Aorta (tissue), 5 donors: Measurements from ENCODE around the gene COLQ. TPM values are rescaled to one million over a fixed set of nuclear protein-coding genes. Genes with fewer than 3 reads are reported as not detected.

Experiments used
- ATAC-seq: fragments of 200-7000 bp; cut with Tn5 transposase; one replicate; pipeline ENCODE4 v1.9.1; 2022; ENCODE audit warnings: moderate library complexity; ENCODE audit not compliant: low FRiP score
- DNase-seq, 2 donors: peaks; one replicate each; pipeline ENCODE4 v3.0.0-alpha.2; 2020
- H3K27ac ChIP-seq, 2 donors: one replicate each; pipeline ENCODE4 v1.5.1; 2013; ENCODE audit warnings: low read length in 2 of 2, mild to moderate bottlenecking in 2 of 2, moderate library complexity in 2 of 2, control low read depth in 1 of 2, inconsistent platforms in 1 of 2, low read depth in 1 of 2
- H3K27me3 ChIP-seq, 2 donors: one replicate each; pipeline ENCODE4 v1.6.1; 2013; ENCODE audit warnings: control low read depth in 1 of 2, low read length in 1 of 2, mild to moderate bottlenecking in 1 of 2, moderate library complexity in 1 of 2; ENCODE audit not compliant: insufficient read depth in 2 of 2, control insufficient read depth in 1 of 2
- H3K36me3 ChIP-seq, 2 donors: one replicate each; pipeline ENCODE4 v1.6.1; 2013; ENCODE audit warnings: control low read depth in 1 of 2, low read length in 1 of 2, mild to moderate bottlenecking in 1 of 2; ENCODE audit not compliant: insufficient read depth in 2 of 2, control insufficient read depth in 1 of 2
- H3K4me1 ChIP-seq, 2 donors: one replicate each; pipeline ENCODE4 v1.6.1; 2013; ENCODE audit warnings: low read length in 2 of 2, control low read depth in 1 of 2, mild to moderate bottlenecking in 1 of 2, moderate library complexity in 1 of 2; ENCODE audit not compliant: insufficient read depth in 2 of 2, control insufficient read depth in 1 of 2
- H3K4me3 ChIP-seq, 2 donors: one replicate each; pipeline ENCODE4 v1.5.1; 2013; ENCODE audit warnings: low read length in 2 of 2, control low read depth in 1 of 2, mild to moderate bottlenecking in 1 of 2
- H3K9me3 ChIP-seq: one replicate; pipeline ENCODE4 v1.6.1; 2013; ENCODE audit warnings: mild to moderate bottlenecking, low read length; ENCODE audit not compliant: control insufficient read depth
- WGBS, 2 donors: extraction: QIAGEN DNeasy Blood & Tissue Kit; methylation state at CpG; one replicate each; pipeline ENCODE4 v1.1.7; 2013; 5-methylcytosine and 5-hydroxymethylcytosine counted together
- intact Hi-C, 2 donors: fragments of 100-400 bp; cut with DNase I; formaldehyde crosslinking; loops; one replicate each; pipeline versions ENCODE4 v1.14.2 to v1.15.0; 2022
- long read RNA-seq, 2 donors: library from polyadenylated mRNA; unstranded; transcript quantifications; one replicate each; pipeline ENCODE4 v2.0.0, GENCODE V29; 2020 to 2021
- polyA plus RNA-seq, 2 donors: library from polyadenylated mRNA; stranded (reverse); fragments of 200-250 nt; gene quantifications; one replicate each; pipeline ENCODE4 v1.2.3, GENCODE V29; 2013
- total RNA-seq, 2 donors: library from RNA; stranded (reverse); fragmentation: NEBNext Ultra II Directional; extraction: Animal tissue kit (Norgen Biotek cat#: 25700); gene quantifications; one replicate each; pipeline ENCODE4 v1.2.1, GENCODE V29; 2021
- donor health status: healthy with polysubstance abuse.
- donor health status: Bipolar disorder and iron deficiency.
- donor health status: DM: no; HTN: no; CAD: no.
- donor health status: DM: no; HTN: no; CAD: no.
- donor health status: DM: yes; HTN: yes; CAD: no.

The COLQ gene
- total RNA-seq (10 to 100 TPM; 10.7 to 18.7 TPM), polyA plus RNA-seq (10 to 100 TPM in 1 of 2 donors, 1 to 10 TPM in 1; 1.8 to 16.6 TPM)
- long read RNA-seq, donor 1, partial matches to known transcripts: 4 of 17 reads
- long read RNA-seq, donor 1, other reads (novel, unspliced or antisense): 13 of 17 reads
- long read RNA-seq, donor 2, partial matches to known transcripts: 5 of 13 reads
- long read RNA-seq, donor 2, other reads (novel, unspliced or antisense): 8 of 13 reads

- ATAC-seq (no peak), DNase-seq (no peak)
- intact Hi-C loops: loop anchor here in 1 of 2 donors (5.0 kb wide), 2 partner anchors 44 to 79 kb away; no protein-coding TSS in a partner anchor
- Histone ChIP-seq H3K4me3 (peak within 1 kb of the TSS; percentile 54 to 63), H3K4me1 (peaks cover 0 to 2% of the 10 kb centered on the region in 2 donors), H3K27ac (peak within 1 kb of the TSS; percentile 1 to 15), H3K9me3 (no peaks in the 10 kb centered on the region), H3K36me3 (no peaks in the 10 kb centered on the region), H3K27me3 (no peaks in the 10 kb centered on the region)
- 5 to 8% methylated on average over 6 of the region's 6 CpGs for WGBS, 2 donors
Measured at GRCh38 chr3:15521573-15521965, at the start of gene COLQ. Gene COLQ (minus strand): TSS chr3:15521706. CDS start chr3:15521625, 81 bp downstream.

GRCh38 chr3:15563190-15563589, 41.7 kb upstream of the COLQ start:
- peaks cover 0 to 14% of the 10 kb centered on the region in 2 donors for H3K36me3 ChIP-seq

GRCh38 chr3:15562560-15562959, 41.1 kb upstream of the COLQ start:
- WGBS, 2 donors: 84 to 92% methylated on average over 5 of the region's 5 CpGs
- intact Hi-C loops: no loop called here
- Histone ChIP-seq H3K4me3 (no peak overlapping the region), H3K9me3 (no peaks in the 10 kb centered on the region), H3K36me3 (peaks cover 0 to 11% of the 10 kb centered on the region in 2 donors), H3K4me1 (no peaks in the 10 kb centered on the region), H3K27me3 (no peaks in the 10 kb centered on the region), H3K27ac (no peak overlapping the region)
- DNase-seq: no peak
- no peak for ATAC-seq

More at GRCh38 chr3:15563190-15563589, 41.7 kb upstream of the COLQ start:
- intact Hi-C loops: no loop called here
- no peak overlapping the region for H3K27ac ChIP-seq
- H3K9me3 ChIP-seq: no peaks in the 10 kb centered on the region
- no peaks in the 10 kb centered on the region for H3K4me1 ChIP-seq
- WGBS, 2 donors: 72 to 79% methylated on average over 1 of the region's 1 CpG
- no peak for DNase-seq
- no peak for ATAC-seq
- no peak overlapping the region for H3K4me3 ChIP-seq
- no peaks in the 10 kb centered on the region for H3K27me3 ChIP-seq

DNA sequence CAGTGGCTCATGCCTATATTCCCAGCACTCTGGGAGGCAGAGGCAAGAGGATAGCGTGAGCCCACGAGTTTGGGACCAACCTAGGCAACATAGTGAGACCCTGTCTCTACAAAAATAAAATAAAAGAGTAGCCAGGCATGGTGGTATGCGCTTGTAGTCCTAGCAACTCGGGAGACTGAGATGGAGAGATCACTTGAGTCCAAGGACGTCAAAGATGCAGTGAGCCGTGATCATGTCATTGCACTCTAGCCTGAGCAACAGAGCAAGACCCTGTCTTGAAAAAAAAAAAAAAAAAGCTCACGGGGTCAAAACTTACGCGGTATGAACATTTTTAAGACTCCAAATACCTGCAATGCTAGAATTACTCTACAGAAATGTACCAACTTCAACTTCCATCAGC, 37.1 kb upstream of the COLQ start:
- no peaks in the 10 kb centered on the region for H3K27me3 ChIP-seq
- peaks cover 0 to 8% of the 10 kb centered on the region in 2 donors for H3K36me3 ChIP-seq
- WGBS, 2 donors: 74 to 84% methylated on average over 9 of the region's 9 CpGs
- DNase-seq (no peak), ATAC-seq (peak; percentile 12)
- H3K27ac ChIP-seq: no peak overlapping the region
- no peaks in the 10 kb centered on the region for H3K4me1 ChIP-seq
- H3K4me3 ChIP-seq: no peak overlapping the region
- intact Hi-C loops: loop anchor here (5.0 to 10.0 kb wide), 3 partner anchors 131 to 356 kb away; partner anchors contain the start of genes CAPN7 (in 1 of the 2), EAF1 (in 1 of the 2) and METTL6 (in 1 of the 2)
- no peaks in the 10 kb centered on the region for H3K9me3 ChIP-seq

- WGBS, 2 donors: 2 to 8% methylated on average over 3 of the region's 3 CpGs
- peak; percentile 82 for ATAC-seq
- Histone ChIP-seq H3K27ac (no peak overlapping the region), H3K4me1 (no peaks in the 10 kb centered on the region), H3K27me3 (no peaks in the 10 kb centered on the region), H3K9me3 (no peaks in the 10 kb centered on the region), H3K36me3 (peaks cover 0 to under 1% of the 10 kb centered on the region in 2 donors), H3K4me3 (no peak overlapping the region)
- DNase-seq: no peak
- intact Hi-C loops: loop anchor here (2.0 to 10.0 kb wide), 4 partner anchors 130 to 355 kb away; partner anchors contain the start of genes EAF1 (in 2 of the 2), METTL6 (in 2 of the 2) and CAPN7 (in 1 of the 2)
Measured at GRCh38 chr3:15557511-15557946, 36.0 kb upstream of the COLQ start.

GRCh38 chr3:15556512-15556911, 35.0 kb upstream of the COLQ start:
- DNase-seq: no peak
- no peak for ATAC-seq
- intact Hi-C loops: loop anchor here (2.0 to 10.0 kb wide), 4 partner anchors 129 to 354 kb away; partner anchors contain the start of genes EAF1 (in 2 of the 2), METTL6 (in 2 of the 2) and CAPN7 (in 1 of the 2)
- Histone ChIP-seq H3K4me1 (no peaks in the 10 kb centered on the region), H3K27ac (no peak overlapping the region), H3K27me3 (no peaks in the 10 kb centered on the region), H3K9me3 (no peaks in the 10 kb centered on the region), H3K4me3 (no peak overlapping the region), H3K36me3 (no peaks in the 10 kb centered on the region)
- WGBS, 2 donors: 77 to 82% methylated on average over 2 of the region's 2 CpGs

GRCh38 chr3:15553749-15554148, 32.2 kb upstream of the COLQ start:
- intact Hi-C loops: loop anchor here in 1 of 2 donors (10.0 kb wide), 1 partner anchor 349 kb away; the partner anchor contains the start of gene CAPN7
- no peaks in the 10 kb centered on the region for H3K9me3 ChIP-seq
- WGBS, 2 donors: 83 to 88% methylated on average over 3 of the region's 3 CpGs
- no peaks in the 10 kb centered on the region for H3K27me3 ChIP-seq
- no peaks in the 10 kb centered on the region for H3K36me3 ChIP-seq
- no peaks in the 10 kb centered on the region for H3K4me1 ChIP-seq
- H3K27ac ChIP-seq: no peak overlapping the region
- DNase-seq (no peak), ATAC-seq (no peak)
- H3K4me3 ChIP-seq: no peak overlapping the region

DNA sequence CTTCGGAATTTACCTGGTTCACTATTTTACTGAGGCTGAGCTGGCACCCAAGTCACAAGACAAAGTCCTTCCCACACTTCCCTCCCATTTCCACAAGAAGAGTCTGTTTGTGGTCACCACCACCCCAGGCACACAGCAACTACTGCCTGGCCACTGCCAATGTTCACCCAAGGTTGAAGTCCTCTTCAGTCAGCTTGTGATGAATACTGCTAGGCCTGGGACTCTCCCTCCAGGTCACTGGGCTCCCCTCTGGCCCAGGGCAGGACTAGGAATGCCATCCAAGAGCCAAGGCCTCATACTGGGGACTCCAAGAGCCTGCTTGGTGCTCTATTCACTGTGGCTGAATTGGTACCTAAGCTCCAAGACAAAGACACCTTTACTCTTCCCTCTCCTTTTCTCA, 30.4 kb upstream of the COLQ start:
- H3K9me3 ChIP-seq: no peaks in the 10 kb centered on the region
- no peaks in the 10 kb centered on the region for H3K4me1 ChIP-seq
- no peaks in the 10 kb centered on the region for H3K36me3 ChIP-seq
- H3K4me3 ChIP-seq: no peak overlapping the region
- no peak overlapping the region for H3K27ac ChIP-seq
- DNase-seq (no peak), ATAC-seq (no peak)
- 96 to 100% methylated on average over 1 of the region's 1 CpG for WGBS, 2 donors
- intact Hi-C loops: loop anchor here in 1 of 2 donors (10.0 kb wide), 1 partner anchor 347 kb away; the partner anchor contains the start of gene CAPN7
- H3K27me3 ChIP-seq: no peaks in the 10 kb centered on the region

DNA sequence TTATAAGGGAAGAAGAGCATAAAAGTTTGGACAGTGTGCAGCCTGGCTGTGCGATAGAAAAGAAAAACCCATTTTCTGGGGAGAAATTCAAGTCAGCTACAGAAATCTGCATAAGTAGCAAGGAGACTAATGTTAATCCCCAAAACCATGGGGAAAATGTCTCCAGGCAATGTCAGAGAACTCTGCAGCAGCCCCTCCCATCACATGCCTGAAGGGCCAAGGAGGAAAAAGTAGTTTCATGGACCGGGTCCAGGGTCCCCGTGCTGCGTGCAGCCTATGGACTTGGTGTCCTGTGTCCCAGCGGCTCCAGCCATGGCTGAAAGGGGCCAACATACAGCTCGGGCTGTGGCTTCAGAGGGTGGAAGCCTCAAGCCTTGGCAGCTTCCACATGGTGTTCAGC, 28.3 kb upstream of the COLQ start:
- intact Hi-C loops: loop anchor here in 1 of 2 donors (10.0 kb wide), 1 partner anchor 345 kb away; the partner anchor contains the start of gene CAPN7
- no peak for ATAC-seq
- no peak for DNase-seq
- H3K4me3 ChIP-seq: no peak overlapping the region
- no peaks in the 10 kb centered on the region for H3K4me1 ChIP-seq
- no peaks in the 10 kb centered on the region for H3K36me3 ChIP-seq
- H3K27me3 ChIP-seq: no peaks in the 10 kb centered on the region
- WGBS, 2 donors: 85 to 88% methylated on average over 6 of the region's 6 CpGs
- H3K27ac ChIP-seq: no peak overlapping the region
- H3K9me3 ChIP-seq: no peaks in the 10 kb centered on the region
